Anterior cingulate cortex (tissue), 58 donors: ENCODE measurements around the gene MRFAP1L1.

Experiments used
- DNase-seq, 58 donors: peaks; one replicate each; lab custom pipeline; 2025; lab: John Stamatoyannopoulos, UW

Gene MRFAP1L1

DNA sequence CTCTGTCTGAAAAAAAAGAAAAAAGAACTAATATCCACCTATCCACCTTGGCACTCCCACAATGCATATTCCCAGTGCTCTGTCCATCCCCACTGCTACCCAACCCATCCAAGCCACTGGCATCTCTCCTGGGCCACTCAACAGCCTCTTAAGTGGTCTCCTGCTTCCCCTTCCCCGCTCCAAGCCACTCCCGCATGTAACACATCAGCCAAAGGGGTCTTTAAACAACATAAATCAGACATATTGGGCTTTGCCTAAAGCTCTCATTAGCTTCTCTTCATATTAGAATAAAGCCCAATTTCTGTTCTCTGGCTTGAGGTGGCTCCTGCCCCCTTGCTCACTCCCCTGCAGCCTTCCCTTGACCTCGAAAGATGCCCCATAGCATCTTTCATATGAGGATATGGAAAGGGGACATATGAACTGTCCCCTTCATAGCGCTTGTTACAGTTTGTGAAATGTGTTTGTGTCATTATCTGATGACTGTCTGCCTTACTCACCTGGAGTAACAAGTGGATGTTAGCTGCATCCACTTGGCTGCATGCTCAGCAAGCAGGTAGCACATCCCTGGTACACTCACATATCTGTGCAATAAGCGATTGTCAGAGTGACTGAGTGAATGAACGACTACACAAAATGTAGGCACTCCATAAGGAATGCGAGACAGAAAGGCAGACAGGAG, 9.4 kb upstream of the MRFAP1L1 start:
- DNase-seq = no peak

DNA sequence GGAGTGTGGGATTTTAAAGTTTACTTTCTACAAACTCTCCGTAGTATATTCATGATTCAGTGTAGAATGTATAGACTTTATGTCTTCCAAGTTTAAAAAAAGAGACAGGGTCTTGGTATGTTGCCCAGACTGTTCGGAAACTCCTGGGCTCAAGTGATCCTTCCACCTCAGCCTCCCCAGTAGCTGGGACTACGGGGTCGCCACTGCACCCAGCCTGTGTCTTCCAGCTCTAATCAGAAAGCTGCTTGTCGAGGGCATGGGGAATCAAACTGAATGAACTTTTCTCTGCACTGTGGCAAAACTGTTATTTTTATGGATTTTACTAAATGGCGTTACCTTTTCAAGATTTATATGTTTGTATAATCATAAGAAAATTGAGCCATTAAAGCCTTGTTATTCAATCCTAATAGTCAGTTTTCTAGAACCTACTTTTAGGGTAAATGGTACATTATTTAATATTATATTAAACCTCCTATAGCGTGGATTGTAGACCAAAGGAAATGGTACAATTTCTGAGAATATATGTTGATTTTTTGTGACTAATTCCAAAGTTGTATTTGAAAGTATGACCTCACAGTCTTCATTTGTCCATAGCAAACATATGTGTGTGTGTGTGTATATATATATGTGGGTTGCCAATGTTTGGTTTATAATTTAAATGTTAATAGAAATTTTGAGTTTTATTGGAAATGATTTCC, 7.4 kb upstream of the MRFAP1L1 start:
- DNase-seq = no peak

DNA sequence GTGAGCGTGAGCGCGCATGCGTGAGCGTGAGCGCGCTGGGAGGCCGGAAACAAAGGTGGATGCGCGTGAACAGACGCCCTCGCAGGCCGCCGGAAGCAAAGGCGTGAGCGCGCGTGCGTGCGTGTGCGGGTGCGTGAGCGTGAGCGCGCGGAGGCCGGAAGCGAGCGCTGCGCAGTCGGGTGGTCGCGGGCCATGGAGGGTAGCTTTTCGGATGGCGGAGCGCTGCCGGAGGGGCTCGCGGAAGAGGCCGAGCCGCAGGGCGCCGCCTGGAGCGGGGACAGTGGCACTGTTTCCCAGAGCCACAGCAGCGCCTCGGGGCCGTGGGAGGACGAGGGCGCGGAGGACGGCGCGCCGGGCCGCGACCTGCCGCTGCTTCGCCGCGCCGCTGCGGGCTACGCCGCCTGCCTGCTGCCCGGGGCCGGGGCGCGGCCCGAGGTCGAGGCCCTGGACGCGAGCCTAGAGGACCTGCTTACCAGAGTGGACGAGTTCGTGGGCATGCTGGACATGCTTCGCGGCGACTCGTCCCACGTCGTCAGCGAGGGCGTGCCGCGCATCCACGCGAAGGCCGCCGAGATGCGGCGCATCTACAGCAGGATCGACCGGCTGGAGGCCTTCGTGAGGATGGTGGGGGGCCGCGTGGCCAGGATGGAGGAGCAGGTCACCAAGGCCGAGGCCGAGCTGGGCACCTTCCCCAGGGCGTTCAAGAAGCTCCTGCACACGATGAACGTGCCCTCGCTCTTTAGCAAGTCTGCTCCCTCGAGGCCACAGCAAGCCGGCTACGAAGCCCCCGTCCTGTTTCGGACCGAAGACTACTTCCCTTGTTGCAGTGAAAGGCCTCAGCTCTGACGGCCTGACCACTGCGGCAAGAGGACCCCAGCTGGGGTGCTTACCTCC, 6.6 kb upstream of the MRFAP1L1 start, which contains the start of gene BLOC1S4:
Gene BLOC1S4 (plus strand): TSS at position 157 of the 894 bp plus-strand sequence. CDS start 36 bp downstream, at position 193.
- peak; percentile 10 to 89 (median 80) for DNase-seq

DNA sequence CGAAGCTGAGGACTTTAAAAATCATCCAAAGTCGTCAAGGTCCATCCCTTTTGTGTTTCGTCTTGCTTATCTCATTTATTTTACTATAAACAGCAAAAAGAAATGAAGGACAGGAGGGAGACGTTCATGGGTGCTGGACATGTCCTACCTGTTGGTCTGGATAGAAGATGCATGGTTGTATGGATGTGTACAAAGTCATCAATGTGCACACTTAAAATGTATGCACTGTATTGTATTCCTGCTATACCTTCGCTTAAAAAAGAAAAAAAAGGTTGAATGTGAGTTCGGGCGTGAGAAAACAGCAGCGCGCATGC, 6.0 kb upstream of the MRFAP1L1 start:
- DNase-seq = no peak

DNA sequence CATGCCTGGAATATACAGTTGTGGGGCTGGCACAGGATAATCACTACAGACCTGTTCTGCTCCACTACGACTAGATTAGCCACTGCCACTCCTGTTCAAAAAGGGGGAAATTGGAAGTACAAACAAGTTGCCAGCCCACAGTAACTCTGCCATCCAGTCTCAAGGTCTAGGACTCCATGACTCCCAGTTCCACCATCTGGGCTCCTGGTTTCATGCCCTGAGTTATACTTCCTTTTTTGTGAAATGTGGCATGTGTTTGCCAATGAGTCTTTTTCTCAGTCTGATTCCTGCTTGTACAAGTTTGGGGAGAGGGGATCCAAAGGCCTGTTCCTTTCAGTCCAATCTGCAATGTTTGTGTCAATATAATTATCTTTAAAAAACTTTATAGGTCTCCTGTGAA, 5.3 kb upstream of the MRFAP1L1 start:
- DNase-seq = no peak

DNA sequence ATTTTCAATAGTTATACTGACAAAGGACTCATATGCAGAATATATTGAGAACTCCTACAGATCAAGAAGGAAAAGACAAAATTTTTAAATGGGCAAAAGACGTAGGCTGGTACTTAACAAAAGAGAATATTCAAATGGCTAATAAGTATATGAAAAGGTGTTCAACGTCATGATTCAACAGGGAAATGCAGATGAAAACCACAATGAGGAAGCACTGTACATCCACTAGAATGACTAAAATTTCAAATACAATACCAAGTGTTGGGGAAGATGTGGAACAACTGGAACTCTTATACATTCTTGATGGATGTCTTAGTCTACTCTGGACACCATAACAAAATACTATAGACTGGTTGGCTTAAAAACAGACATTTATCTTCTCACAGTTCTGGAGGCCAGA, 1.3 kb upstream of the MRFAP1L1 start:
- no peak for DNase-seq

DNA sequence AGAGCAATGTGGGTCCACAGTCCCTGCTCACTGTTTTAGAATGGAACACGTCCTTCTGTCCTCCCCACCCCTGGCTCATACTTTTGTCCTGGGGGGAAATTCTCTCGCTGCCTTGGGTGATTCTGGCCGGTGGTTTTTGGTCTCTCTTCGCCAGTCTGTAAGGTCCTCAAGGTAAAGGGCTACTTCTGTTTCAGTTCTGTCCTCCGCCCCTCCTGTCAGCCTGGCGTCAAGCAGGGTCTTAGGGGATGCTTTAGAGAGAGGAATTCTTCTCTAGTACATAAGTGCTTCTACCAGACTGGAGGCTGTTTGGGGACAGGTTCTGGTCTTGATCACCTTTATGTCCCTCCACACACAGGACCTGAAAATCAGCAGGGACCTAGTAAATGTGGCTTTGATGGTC, 617 bp upstream of the MRFAP1L1 start:
- no peak for DNase-seq

DNA sequence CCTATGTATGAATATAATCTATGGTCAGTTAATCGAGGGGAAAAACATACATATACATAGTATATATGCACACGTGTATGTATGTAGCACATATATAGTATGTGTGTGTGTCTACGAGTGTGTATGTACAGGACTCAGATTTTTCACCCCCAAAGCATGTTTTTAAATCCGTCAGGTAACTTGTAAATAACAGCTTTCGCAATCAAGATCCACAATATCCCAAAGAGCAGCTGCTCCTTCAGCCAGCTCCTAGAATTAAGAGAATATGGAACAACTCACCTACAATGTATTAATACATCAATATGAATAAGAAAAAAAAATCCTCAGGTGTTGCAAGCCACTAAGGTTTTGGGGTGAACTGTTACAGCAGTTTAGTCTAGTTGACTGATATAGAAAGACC, 3.5 kb downstream of the MRFAP1L1 start:
- DNase-seq = no peak

DNA sequence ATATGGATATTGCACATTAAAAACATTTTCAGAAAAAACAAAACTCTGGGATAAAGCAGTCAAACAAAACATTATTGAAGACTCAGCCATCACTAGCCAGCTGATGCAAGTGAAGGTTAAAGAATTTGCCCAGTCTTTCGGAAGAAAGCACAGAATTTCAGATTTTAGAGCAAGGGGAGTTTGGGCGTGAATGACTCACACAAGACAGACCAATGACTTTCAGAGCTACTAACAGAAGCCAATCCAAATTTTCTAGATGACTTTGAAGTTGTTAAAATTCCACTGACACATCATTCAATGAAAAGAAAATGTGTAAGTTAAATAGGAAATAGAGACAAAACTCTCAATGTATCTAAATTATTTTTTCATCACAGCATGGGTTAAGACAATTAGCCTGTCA, 4.0 kb downstream of the MRFAP1L1 start:
- DNase-seq = no peak

DNA sequence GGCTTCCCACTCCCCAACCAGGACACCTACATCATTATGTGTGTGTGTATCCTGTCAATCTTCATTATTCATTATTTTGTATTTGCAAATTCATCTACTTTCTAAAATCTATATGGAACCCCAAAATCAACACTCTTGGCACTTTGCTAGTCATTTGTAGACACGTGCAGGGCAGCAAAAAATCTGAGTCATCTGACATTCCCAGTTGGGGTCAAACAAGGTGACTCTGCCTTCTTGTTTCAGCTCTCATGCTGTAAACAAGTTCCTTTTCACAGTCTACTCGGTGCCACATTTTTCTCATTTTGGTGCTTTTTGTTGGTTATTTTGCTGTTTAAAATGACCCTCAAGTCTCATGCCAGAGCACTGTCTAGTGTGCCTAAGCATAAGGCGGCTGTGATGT, 5.9 kb downstream of the MRFAP1L1 start:
- no peak for DNase-seq

DNA sequence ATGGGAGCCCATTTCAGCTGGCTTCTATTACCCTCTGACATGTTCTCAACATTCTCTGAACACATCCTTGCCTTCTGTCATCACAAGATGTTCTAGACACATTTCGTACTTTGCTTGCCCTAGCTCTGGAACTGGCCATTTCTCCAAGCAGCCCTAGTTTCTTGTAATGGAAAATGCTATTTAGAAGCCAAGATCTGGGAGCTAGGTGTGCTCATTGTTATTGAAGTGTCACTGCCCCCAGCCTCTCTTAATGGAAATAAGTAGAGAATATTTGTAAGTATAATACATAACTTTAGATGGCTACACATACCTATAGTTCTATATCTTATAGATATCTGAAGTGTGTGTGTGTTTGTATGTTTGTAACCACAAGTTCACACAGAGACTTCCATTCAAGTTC, 6.9 kb downstream of the MRFAP1L1 start:
- no peak for DNase-seq

DNA sequence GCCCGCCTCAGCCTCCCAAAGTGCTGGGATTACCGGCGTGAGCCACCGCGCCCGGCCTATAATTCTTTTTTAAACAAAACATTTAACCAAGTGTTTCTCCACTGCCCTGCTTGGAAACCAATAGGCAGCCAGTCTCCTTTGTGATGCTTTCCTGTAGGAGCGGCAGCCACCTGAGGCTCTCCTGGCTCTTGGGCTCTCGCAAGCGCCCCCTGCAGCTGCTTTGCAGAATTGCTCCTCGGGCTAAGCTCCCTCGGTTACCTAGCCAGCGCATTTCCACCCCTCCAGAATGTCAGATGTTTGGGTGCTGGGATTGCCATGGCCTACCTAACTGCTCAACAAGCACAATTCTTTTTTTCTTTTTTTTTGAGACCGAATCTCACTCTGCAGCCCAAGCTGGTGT, 8.3 kb downstream of the MRFAP1L1 start:
- no peak for DNase-seq

DNA sequence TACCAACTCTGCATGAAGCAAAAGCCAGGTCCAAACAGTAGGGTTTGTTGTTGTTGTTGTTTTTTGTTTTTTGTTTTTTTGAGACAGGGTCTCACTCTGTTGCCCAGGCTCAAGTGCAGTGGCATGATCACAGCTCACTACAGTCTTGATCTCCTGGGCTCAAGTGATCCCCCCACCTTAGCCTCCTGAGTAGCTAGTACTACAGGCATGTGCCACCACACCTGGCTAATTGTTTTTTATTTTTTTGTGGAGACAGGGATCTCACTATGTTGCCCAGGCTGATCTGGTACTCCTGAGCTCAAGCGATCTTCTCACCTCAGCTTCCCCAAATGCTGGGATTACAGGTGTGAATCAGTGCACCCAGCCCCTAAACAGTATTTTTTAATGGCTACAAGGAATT, 9.8 kb downstream of the MRFAP1L1 start:
- DNase-seq = no peak

DNA sequence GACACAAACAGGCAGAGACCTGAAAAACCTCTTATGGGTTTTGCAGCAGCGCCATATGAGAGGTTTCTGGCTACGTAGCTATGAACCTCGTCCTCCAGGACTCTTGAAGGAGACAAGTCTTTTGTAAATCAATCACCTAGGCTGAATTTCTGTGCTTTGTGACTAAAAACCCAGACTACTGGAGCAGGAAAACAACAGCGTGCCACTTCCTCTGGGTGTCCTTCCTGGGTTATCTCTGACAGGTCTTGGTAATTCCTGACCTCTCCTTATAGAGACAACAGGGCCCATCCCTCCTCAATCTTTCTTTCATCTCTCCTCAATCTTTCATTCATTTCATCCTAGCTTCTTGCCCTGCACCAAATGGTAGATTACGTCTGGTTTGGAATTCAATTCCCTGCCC, 10.3 kb downstream of the MRFAP1L1 start:
- DNase-seq = no peak

DNA sequence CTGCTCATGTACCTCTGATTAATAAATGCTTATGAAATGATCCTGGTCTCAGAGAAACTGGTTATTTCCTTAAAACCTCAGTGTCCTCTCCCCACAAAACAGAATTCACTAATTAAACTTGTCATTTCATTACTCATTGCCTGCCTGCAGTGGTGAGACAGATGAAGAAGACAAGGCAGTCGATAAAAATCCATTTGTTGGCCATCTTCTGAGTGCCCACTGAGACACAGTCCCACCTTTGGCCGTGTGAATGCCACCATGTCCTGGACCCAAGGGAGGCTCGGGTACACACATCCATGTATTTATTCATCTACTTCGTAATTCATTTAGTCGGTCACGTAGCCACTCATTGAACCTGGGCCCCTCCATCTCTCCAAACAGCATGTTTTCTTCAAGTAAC, 12.5 kb downstream of the MRFAP1L1 start:
- DNase-seq = no peak

DNA sequence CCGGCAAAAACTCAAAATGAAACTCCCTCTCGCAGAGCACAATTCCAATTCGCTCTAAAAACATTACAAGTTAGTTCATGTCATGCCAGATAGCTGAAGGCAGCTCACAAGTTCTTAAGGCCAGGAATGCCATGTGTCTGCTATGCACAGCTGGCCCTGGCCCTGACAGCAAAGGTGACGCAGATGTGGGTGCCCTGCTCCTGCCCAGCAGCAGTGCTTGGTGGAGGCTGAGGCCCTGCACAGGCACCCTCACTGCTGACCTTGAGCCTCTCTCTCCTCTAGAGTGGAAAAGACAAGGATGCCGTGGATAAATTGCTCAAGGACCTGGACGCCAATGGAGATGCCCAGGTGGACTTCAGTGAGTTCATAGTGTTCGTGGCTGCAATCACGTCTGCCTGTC, 13.1 kb downstream of the MRFAP1L1 start:
- DNase-seq = no peak

DNA sequence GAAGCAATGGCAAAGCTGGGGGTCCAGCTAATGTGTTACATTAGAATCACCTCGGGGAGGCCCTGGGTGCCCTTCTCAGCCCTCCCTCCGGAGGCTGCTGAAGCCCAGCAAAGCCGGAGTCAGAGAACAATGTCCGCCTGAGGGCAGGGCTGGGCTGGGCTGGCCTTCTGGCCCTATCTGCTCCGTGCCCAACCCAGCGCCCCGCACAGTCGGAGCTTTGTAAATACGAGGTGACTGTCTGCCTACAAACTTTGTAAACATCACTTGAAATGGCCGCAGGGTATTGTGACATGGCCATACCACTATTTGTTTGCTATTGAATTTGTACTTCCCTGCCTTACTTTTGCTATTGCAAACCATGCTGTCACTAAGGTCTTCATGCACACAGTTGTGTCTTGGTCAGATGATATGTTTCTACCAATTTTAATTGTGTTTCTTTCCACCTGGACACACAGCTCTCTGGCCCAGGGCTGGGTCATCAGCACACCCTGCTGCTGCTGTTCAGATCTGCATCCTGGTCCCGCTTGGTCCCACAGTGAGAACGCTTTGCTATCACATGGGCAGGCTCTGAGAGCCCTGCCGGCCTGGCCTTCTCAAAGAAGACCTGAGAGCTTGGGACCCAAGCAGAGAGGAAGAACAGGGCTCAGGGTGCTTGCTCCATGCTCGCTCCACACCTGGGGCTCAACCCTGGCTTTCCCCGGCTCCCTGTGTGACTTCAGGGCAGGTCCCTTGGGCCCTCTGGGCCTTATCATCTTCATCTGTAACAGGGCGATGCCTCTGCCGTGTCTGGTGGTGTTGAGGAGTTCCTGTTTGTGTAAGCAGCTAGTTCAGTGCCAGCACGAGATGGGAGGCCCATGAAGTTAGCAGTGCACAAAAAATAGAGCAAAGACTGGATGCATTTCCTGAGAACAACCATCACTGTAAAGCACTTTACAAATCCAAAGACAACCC, 13.7 kb downstream of the MRFAP1L1 start:
- DNase-seq = no peak

DNA sequence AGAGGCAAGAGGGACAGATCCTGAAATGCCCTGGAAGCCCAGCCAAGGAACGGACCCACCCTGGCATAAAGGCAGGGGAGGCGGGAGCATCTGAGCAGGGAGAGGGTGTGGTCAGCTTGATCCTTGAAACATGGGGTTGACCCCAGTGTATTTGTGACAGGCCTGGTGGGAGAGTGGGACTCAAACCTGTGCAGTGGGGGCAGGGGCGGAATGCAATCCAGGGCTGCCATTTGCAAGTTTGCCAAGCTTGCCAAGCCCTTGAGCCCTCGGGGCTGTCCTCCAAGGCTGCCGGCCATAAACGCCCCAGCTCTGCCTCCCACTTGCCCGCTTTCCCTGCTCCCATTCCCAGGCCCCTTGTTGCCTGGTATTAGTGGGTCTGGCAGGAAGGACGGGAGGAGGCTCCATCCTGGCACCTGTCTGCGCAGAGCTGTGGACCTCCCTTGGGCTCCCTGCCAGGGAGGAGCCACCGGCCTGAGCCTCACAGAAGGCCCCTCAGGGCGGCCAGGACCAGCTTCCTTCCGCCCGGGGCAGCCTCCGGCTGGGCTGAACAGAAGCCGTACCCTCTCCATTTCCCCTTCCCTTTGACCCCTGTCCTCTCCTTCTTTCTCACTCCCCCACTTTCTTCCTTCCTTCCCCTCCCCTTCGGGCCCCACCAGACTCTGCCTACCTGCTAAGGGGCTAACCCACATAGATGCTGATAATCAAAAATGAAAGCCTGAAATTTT, 15.3 kb downstream of the MRFAP1L1 start:
- DNase-seq = no peak
